BE2C (cell line): Measurements from ENCODE around the gene EFCAB6.

Source experiments
- DNase-seq: peaks from one replicate; pipeline ENCODE4 v3.0.0-alpha.2; 2020
- H3K27me3 ChIP-seq: fragments of 250-450 bp; sonication (Bioruptor Pico); 2 replicates; pipeline ENCODE4 v1.5.1; 2020; ENCODE audit warnings: mild to moderate bottlenecking
- H3K36me3 ChIP-seq: fragments of 250-450 bp; sonication (Bioruptor Pico); 2 replicates; pipeline ENCODE4 v1.5.1; 2020; ENCODE audit warnings: mild to moderate bottlenecking
- H3K4me1 ChIP-seq: fragments of 250-450 bp; sonication (Bioruptor Pico); 2 replicates; pipeline ENCODE4 v1.5.1; 2020
- H3K4me3 ChIP-seq: 2 replicates; pipeline ENCODE4 v1.5.1; 2011; ENCODE audit warnings: low read depth, low read length
- H3K9me3 ChIP-seq: fragments of 250-450 bp; sonication (Bioruptor Pico); 2 replicates; pipeline ENCODE4 v1.5.1; 2020
- TF ChIP-seq, protein P1 (sequence below): IDR thresholded peaks from 2 replicates; pipeline ENCODE4 v1.5.1; 2012; ENCODE audit warnings: mild to moderate bottlenecking, low read depth, low read length

EFCAB6 gene

DNA sequence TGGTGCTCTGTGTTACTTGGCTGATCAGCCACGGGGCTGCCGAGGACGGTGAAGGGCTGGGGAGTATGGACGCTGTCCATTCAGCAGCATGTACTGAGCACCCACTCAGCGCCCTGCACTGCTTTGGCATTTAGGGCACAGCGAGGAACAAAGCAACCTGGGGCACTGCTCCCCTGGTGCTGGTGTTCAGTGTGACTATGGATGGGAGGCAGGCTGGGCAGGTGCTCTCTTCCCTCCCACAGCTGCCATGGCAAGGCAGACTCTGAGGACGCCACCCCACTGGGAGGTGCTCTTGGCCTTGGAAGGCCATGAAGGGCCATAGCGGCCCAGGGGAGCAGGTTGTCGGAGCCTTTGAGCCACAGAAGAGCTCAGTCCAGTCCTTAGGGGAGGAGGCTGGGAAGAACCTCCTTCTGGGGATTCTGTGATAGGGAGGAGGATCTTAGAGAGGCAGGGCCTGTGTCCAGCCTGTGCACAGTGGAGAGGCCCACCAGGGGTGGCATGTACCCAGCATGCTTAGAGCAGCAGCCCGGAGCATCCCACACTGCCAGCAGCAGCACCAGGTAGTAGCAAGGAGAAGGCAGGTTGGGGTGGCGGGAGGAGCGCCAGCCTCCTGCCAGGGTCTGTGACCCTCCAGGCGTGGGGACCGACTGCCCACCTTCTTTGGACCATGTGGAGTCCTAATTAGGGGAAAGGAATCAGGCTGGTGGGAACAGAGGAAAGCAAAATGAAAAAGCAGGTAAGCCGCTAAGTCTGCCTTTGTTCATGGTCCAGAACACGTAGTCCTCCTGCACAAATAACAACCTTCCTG lies 258.4 kb downstream of the EFCAB6 start:
- Histone ChIP-seq H3K4me3 (no peak overlapping the region), H3K9me3 (no peaks in the 10 kb centered on the region; the same call in 1 of the 2 replicates), H3K4me1 (no peaks in the 10 kb centered on the region), H3K36me3 (no peaks in the 10 kb centered on the region), H3K27me3 (no peaks in the 10 kb centered on the region)
- no peak for DNase-seq
- TF ChIP-seq, protein P1, sequence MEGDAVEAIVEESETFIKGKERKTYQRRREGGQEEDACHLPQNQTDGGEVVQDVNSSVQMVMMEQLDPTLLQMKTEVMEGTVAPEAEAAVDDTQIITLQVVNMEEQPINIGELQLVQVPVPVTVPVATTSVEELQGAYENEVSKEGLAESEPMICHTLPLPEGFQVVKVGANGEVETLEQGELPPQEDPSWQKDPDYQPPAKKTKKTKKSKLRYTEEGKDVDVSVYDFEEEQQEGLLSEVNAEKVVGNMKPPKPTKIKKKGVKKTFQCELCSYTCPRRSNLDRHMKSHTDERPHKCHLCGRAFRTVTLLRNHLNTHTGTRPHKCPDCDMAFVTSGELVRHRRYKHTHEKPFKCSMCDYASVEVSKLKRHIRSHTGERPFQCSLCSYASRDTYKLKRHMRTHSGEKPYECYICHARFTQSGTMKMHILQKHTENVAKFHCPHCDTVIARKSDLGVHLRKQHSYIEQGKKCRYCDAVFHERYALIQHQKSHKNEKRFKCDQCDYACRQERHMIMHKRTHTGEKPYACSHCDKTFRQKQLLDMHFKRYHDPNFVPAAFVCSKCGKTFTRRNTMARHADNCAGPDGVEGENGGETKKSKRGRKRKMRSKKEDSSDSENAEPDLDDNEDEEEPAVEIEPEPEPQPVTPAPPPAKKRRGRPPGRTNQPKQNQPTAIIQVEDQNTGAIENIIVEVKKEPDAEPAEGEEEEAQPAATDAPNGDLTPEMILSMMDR: no peak

DNA sequence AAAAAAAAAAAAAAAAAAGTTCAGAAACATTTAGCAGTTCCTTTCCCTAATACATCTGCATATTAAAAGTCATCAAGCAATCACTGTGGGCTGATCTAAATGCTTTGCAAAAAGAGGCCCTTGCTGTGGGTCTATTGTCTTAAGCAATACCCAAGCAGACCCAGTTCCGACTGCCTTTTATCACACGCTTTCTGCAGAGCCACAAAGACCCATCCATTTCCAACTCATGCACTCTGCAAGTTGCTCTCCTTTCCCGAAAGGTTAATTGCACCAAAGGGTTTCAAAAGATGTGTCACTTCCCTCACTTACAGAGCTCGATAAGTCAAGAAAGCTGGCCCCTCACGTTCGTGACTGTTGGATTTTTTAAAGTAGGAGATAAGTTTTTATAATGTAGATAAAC lies 261.4 kb downstream of the EFCAB6 start:
- TF ChIP-seq, protein P1: no peak
- H3K36me3 ChIP-seq: no peaks in the 10 kb centered on the region
- DNase-seq: no peak
- no peaks in the 10 kb centered on the region for H3K4me1 ChIP-seq
- H3K27me3 ChIP-seq: no peaks in the 10 kb centered on the region
- H3K4me3 ChIP-seq: no peak overlapping the region
- no peaks in the 10 kb centered on the region for H3K9me3 ChIP-seq

DNA sequence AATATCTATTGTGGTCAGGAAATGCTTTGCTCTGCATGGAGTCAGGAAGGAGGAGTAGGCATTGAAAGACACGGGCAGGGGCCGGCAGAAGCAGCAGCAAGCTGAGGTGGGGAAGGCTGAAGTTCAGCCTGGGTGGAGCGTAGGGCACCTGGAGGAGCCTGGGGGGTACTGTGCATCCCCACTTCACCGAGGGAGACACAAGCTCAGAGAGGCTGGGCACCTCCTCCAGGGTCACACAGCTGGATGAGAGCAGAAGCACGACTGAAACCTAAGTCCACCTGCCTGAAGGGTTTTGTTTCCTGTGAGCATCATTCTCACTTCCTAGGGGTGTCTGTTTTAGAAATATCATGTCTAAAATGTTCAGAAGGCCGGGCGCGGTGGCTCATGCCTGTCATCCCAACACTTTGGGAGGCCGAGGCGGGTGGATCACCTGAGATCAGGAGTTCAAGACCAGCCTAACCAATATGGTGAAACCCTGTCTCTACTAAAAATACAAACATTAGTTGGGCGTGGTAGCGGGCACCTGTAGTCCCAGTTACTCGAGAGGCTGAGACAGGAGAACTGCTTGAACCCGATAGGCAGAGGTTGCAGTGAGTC lies 262.0 kb downstream of the EFCAB6 start:
- no peaks in the 10 kb centered on the region for H3K9me3 ChIP-seq
- no peaks in the 10 kb centered on the region for H3K27me3 ChIP-seq
- H3K4me3 ChIP-seq: no peak overlapping the region
- DNase-seq: no peak
- TF ChIP-seq, protein P1: no peak
- no peaks in the 10 kb centered on the region for H3K4me1 ChIP-seq
- H3K36me3 ChIP-seq: no peaks in the 10 kb centered on the region

DNA sequence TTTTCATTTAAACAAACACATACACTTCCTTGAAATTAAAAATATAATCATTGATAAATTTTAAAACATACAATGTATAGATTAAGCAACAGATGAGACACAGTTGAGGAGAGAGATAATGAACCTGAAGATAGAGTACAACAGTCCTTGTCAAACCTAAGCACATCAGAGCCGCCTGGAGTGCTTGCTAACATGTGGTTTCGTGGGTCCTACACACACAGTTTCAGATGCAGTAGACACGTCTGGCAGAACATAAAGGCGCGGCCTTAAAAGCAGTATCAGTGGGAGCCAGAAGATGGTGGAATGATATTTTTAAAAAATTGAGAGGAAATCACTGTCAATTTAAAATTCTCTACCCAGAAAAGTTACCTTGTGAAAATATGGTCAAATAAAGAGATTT lies 265.9 kb downstream of the EFCAB6 start:
- H3K27me3 ChIP-seq: no peaks in the 10 kb centered on the region
- TF ChIP-seq, protein P1: no peak

DNA sequence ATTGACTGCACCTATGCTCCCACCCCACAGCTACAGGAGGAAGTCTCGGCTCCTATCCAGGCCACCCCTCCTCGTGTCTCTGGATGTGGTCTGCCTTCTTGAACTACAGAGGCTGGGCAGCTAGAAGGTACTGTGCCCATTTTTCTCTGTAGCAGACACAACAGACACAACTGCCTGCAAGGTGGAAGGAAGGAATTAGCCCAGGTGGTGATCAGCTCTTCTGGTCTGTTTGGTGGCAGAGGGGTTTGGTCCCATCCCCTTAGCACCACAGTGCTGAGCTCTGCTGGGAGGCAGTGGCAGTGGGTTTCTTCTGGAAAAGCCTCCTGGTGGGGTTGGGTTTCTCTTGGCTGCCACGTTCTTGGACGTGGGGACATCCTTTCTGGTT lies 267.8 kb downstream of the EFCAB6 start:
- DNase-seq: no peak
- Histone ChIP-seq H3K4me3 (no peak overlapping the region), H3K27me3 (no peaks in the 10 kb centered on the region), H3K9me3 (no peaks in the 10 kb centered on the region), H3K36me3 (no peaks in the 10 kb centered on the region), H3K4me1 (no peaks in the 10 kb centered on the region)
- TF ChIP-seq, protein P1: no peak

More for the DNA sequence above, 265.9 kb downstream of the EFCAB6 start:
- H3K9me3 ChIP-seq: no peaks in the 10 kb centered on the region
- no peak for DNase-seq
- no peaks in the 10 kb centered on the region for H3K36me3 ChIP-seq
- H3K4me1 ChIP-seq: no peaks in the 10 kb centered on the region
- no peak overlapping the region for H3K4me3 ChIP-seq
